ENCODE measurements around the gene ERN2.
"Not testable (repeated sequence)": the region's sequence is repeated elsewhere in the genome, so short reads cannot be mapped to it uniquely, and the experiment has no call there.

The ERN2 gene

GRCh38 chr16:23712976-23713375 lies at the start of gene ERN2:
TSS of gene ERN2 (minus strand) at chr16:23713222. CDS start at chr16:23713187, 35 bp downstream.
- DNase-seq: no peak

GRCh38 chr16:23757937-23758619 lies 45.1 kb upstream of the ERN2 start:
- DNase-seq: no peak

GRCh38 chr16:23757116-23757515 lies 44.1 kb upstream of the ERN2 start:
- DNase-seq: no peak

GRCh38 chr16:23755484-23755809 lies 42.4 kb upstream of the ERN2 start:
- DNase-seq: no peak

GRCh38 chr16:23754594-23755483 lies 41.8 kb upstream of the ERN2 start, which contains the start of gene CHP2:
TSS of gene CHP2 (plus strand) at chr16:23755026. CDS start at chr16:23755050, 24 bp downstream.
- no peak for DNase-seq

GRCh38 chr16:23753908-23754593 lies 41.0 kb upstream of the ERN2 start:
- DNase-seq: no peak

GRCh38 chr16:23751053-23751452 lies 38.0 kb upstream of the ERN2 start:
- not testable (repeated sequence) for DNase-seq

GRCh38 chr16:23748630-23749029 lies 35.6 kb upstream of the ERN2 start:
- no peak for DNase-seq

- no peak for DNase-seq
Observed at GRCh38 chr16:23745263-23745662, 32.2 kb upstream of the ERN2 start.

GRCh38 chr16:23742766-23743165 lies 29.7 kb upstream of the ERN2 start:
- DNase-seq: no peak

- no peak for DNase-seq
Observed at GRCh38 chr16:23741675-23742303, 28.8 kb upstream of the ERN2 start.

- no peak for DNase-seq
Observed at GRCh38 chr16:23739516-23739915, 26.5 kb upstream of the ERN2 start.

- not testable (repeated sequence) for DNase-seq
Observed at GRCh38 chr16:23737423-23738028, 24.5 kb upstream of the ERN2 start.

GRCh38 chr16:23734176-23734893 lies 21.3 kb upstream of the ERN2 start:
- no peak for DNase-seq

GRCh38 chr16:23729503-23730424 lies 16.7 kb upstream of the ERN2 start:
- DNase-seq: no peak

GRCh38 chr16:23728112-23728477 lies 15.1 kb upstream of the ERN2 start:
- DNase-seq: no peak

GRCh38 chr16:23726710-23727109 lies 13.7 kb upstream of the ERN2 start:
- no peak for DNase-seq

- no peak for DNase-seq
Observed at GRCh38 chr16:23724785-23725131, 11.7 kb upstream of the ERN2 start.

- no peak for DNase-seq
Observed at GRCh38 chr16:23724096-23724784, 11.2 kb upstream of the ERN2 start.

GRCh38 chr16:23722613-23723240 lies 9.7 kb upstream of the ERN2 start:
- DNase-seq: not testable (repeated sequence)
